Erythroblast (primary cell): ENCODE data around the gene MRPL40.
"Not testable (repeated sequence)": the region's sequence is repeated elsewhere in the genome, so short reads cannot be mapped to it uniquely, and the experiment has no call there.

Experiments
- DNase-seq, 2 experiments: peaks; one replicate each; lab custom pipeline; 2025; lab: John Stamatoyannopoulos, UW
- GATA1 ChIP-seq: IDR thresholded peaks from 2 replicates; pipeline ENCODE4 v1.6.1; 2011; ENCODE audit warnings: low read depth, mild to moderate bottlenecking, control low read depth, low read length, moderate library complexity
- POLR2A ChIP-seq: IDR thresholded peaks from 2 replicates; pipeline ENCODE4 v1.6.1; 2011; ENCODE audit warnings: mild to moderate bottlenecking, low read length

The MRPL40 gene

GRCh38 chr22:19419086-19419463, 13.3 kb upstream of the MRPL40 start:
- DNase-seq, result peak; percentile 83 to 92

DNA sequence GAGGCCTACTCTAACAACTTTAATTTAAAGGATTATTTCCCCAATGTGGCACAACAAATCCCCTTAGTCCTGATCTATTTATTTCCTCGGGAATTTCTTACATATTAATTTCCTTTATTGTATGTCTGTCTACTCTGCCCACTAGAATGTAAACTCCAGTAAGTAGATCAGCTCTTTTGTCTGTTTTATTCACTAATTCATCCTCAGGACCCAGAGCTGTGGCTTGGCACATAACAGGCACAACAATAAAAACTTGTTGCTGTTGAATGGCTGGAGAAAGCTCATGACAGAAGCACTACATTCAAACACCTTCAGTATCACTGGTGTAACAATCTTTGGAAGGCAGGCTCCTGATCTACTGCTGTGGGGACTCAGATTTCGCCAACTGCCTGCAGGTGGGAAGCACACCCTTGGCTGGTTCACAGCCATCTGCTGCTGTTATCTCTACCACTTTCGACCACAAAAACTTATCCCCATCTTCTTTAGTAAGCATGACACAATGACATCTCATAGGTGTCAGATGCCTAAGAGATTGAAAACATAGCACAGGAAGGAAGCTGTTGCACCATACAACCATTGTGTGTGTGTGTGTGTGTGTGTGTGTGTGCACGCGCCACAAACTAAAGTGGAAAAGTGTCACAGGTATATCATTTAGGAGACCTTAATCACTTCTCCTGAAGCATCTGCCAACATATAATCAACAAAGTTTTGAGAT, 12.7 kb upstream of the MRPL40 start:
- TF ChIP-seq GATA1 (no peak), POLR2A (no peak)
- DNase-seq, result peak; percentile 79 to 96

More at GRCh38 chr22:19419086-19419463, 13.3 kb upstream of the MRPL40 start:
- no peak for TF ChIP-seq GATA1
- TF ChIP-seq POLR2A, result no peak

DNA sequence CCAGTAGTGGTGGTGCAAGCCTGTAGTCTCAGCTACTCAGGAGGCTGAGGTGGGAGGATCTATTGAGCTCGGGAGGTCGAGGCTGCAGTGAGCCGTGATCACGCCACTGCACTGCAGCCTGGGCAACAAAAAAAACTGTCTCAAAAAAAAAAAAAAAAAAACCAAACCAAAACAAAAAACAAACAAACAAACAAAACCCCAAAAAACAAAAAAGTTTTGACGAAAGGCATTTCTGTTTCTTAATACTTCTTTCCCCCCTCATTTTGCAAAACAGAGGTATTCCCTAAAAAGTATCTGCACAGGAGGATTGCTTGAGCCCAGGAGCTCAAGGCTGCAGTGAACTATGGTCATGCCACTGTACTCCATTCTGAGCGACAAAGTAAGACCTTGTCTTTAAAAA, 12.0 kb upstream of the MRPL40 start:
- no peak for DNase-seq
- TF ChIP-seq GATA1, result no peak
- TF ChIP-seq POLR2A, result no peak

DNA sequence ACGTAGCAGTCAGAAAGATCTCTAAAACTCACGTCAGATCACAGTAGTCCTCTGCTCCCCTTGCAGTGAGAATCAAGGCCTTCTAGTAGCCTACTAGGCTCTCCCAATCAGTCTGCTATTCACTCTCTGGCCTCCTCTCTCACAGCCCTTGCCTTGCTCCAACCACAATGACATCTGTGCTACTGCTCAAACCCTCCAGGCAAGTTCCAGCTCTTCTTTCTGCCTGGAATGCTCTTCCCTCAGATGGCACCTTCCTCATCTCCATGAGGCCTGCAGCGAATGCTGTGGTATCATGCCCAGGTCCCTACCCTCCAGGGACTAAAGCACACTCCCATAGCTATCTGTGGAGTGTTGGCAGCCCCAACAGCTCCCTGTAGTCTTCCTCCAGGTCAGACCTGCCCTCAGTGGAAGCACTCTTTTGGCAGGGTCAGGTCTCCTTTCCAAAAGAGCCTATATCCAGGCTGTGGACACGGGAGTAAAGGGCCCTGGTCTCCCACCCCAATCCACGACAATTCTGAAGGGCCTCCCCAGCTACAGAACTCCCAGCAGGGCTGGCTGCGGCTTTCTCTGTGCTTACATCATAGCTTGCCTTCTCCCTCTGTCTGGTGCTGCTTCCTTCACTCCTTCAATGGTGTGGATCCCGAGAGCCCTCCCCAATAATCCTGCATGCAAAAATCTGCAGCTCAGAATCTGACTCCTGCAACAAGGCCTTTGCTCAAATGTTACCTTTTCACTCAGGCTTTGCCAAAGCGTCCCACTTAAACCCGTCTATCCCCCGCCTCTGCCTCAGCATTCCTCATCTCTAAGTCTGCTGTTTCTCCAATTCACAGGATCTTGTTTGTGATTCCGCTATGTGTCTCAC, 9.7 kb upstream of the MRPL40 start:
- TF ChIP-seq GATA1 (no peak), POLR2A (no peak)

GRCh38 chr22:19424186-19424500, 8.2 kb upstream of the MRPL40 start:
- DNase-seq, result no peak
- TF ChIP-seq POLR2A, result no peak
- TF ChIP-seq GATA1, result no peak

More for the DNA sequence above, 9.7 kb upstream of the MRPL40 start:
- no peak for DNase-seq

GRCh38 chr22:19429950-19430889, 2.1 kb upstream of the MRPL40 start:
- TF ChIP-seq POLR2A (peak; percentile 84), GATA1 (no peak)
- DNase-seq, result peak; percentile 91 to 93

GRCh38 chr22:19430890-19431541, 1.3 kb upstream of the MRPL40 start:
- peak; percentile 82 to 83 for DNase-seq
- TF ChIP-seq GATA1 (no peak), POLR2A (no peak)

- TF ChIP-seq GATA1 (no peak), POLR2A (no peak)
- peak; percentile 86 to 92 for DNase-seq
These were observed 654 bp upstream of the MRPL40 start, which contains the start of gene HIRA for GRCh38 chr22:19431649-19432132. Gene HIRA, minus strand, starts transcription at chr22:19431733. Its CDS starts 257 bp downstream, at chr22:19431476.

GRCh38 chr22:19434401-19434800, 2.1 kb downstream of the MRPL40 start:
- TF ChIP-seq POLR2A, result no peak
- TF ChIP-seq GATA1, result no peak
- no peak for DNase-seq

GRCh38 chr22:19434829-19435580, 2.7 kb downstream of the MRPL40 start:
- no peak for DNase-seq
- TF ChIP-seq POLR2A (no peak), GATA1 (no peak)

GRCh38 chr22:19436444-19437161, 4.3 kb downstream of the MRPL40 start:
- not testable (repeated sequence) for DNase-seq

DNA sequence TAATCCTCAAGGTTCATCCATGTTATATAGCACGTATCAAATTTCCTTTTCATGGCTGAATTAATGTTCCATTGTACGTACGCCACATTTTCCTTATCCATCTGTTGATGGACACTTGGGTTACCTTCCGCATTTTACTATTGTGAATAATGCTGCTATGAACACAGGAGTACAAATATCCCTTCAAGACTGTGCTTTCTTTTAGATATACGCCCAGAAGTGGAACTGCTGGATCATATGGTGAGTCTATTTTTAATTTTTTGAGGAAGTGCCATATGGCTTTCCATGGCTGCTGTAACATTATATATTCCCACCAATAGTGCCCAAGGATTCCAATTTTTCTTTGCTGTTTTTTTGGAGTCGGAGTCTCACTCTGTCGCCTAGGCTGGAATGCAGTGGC, 6.0 kb downstream of the MRPL40 start:
- DNase-seq, result no peak
- TF ChIP-seq GATA1, result no peak
- TF ChIP-seq POLR2A, result no peak
